Dermis blood vessel endothelial cell (primary cell): ENCODE measurements around the gene LEKR1. TPM values are rescaled to one million over a fixed set of nuclear protein-coding genes. Genes with fewer than 3 reads are reported as not detected.
"Not testable (repeated sequence)": the region's sequence is repeated elsewhere in the genome, so short reads cannot be mapped to it uniquely, and the experiment has no call there.

Experiments
- DNase-seq: peaks from one replicate; pipeline ENCODE4 v3.0.0; 2010
- total RNA-seq: library from RNA; depleted of rRNA; stranded (reverse); fragments of >200 nt; gene quantifications from 2 replicates; pipeline ENCODE4 v1.2.3, GENCODE V29; 2014

The LEKR1 gene
- 0.14 and 0.17 TPM in 2 replicates for total RNA-seq

- DNase-seq, result peak; percentile 94
Observed at GRCh38 chr3:156826144-156826895, at the start of gene LEKR1. TSS of gene LEKR1 (plus strand) at chr3:156826353. CDS start at chr3:156829330, 2,977 bp downstream.

- DNase-seq, result no peak
Observed at GRCh38 chr3:156776871-156777270, 49.3 kb upstream of the LEKR1 start.

- DNase-seq, result peak; percentile 33
Observed at GRCh38 chr3:156781310-156782230, 44.6 kb upstream of the LEKR1 start.

- no peak for DNase-seq
Observed at GRCh38 chr3:156782319-156782718, 43.8 kb upstream of the LEKR1 start.

- no peak for DNase-seq
Observed at GRCh38 chr3:156782921-156783320, 43.2 kb upstream of the LEKR1 start.

- no peak for DNase-seq
Observed at GRCh38 chr3:156787001-156787400, 39.2 kb upstream of the LEKR1 start.

- peak; percentile 35 for DNase-seq
Observed at GRCh38 chr3:156787926-156788663, 38.1 kb upstream of the LEKR1 start.

- no peak for DNase-seq
Observed at GRCh38 chr3:156788846-156789245, 37.3 kb upstream of the LEKR1 start.

GRCh38 chr3:156790156-156790555 lies 36.0 kb upstream of the LEKR1 start:
- no peak for DNase-seq

- DNase-seq, result no peak
Observed at GRCh38 chr3:156792114-156792513, 34.0 kb upstream of the LEKR1 start.

- DNase-seq, result no peak
Observed at GRCh38 chr3:156792536-156792935, 33.6 kb upstream of the LEKR1 start.

GRCh38 chr3:156792945-156793344 lies 33.2 kb upstream of the LEKR1 start:
- DNase-seq, result no peak

GRCh38 chr3:156793400-156793799 lies 32.8 kb upstream of the LEKR1 start:
- no peak for DNase-seq

GRCh38 chr3:156793851-156794250 lies 32.3 kb upstream of the LEKR1 start:
- DNase-seq, result no peak

- no peak for DNase-seq
Observed at GRCh38 chr3:156795890-156796481, 30.2 kb upstream of the LEKR1 start.

- no peak for DNase-seq
Observed at GRCh38 chr3:156797368-156797767, 28.8 kb upstream of the LEKR1 start.

GRCh38 chr3:156800287-156800686 lies 25.9 kb upstream of the LEKR1 start:
- not testable (repeated sequence) for DNase-seq

GRCh38 chr3:156801746-156802145 lies 24.4 kb upstream of the LEKR1 start:
- no peak for DNase-seq

GRCh38 chr3:156802821-156803606 lies 23.1 kb upstream of the LEKR1 start:
- no peak for DNase-seq

GRCh38 chr3:156803952-156804741 lies 22.0 kb upstream of the LEKR1 start:
- no peak for DNase-seq

GRCh38 chr3:156806698-156807097 lies 19.5 kb upstream of the LEKR1 start:
- no peak for DNase-seq
